Endothelial cell of umbilical vein (primary cell): ENCODE data around the gene PIK3R1. TPM values are rescaled to one million over a fixed set of nuclear protein-coding genes. Genes with fewer than 3 reads are reported as not detected.

Source experiments
- BruUV-seq: library from RNA; stranded (reverse); fragments of 400-500 nt; replicated peaks from 2 replicates; lab custom pipeline; 2021; lab: Mats Ljungman, UMichigan
- CTCF ChIA-PET: fragments of 300-600, 350-600 bp; sonication (Branson Sonifier 250); formaldehyde crosslinking; loops from one replicate; lab custom pipeline; 2021; ENCODE audit warnings: antibody characterized with exemption, inconsistent platforms; lab: Charles Lee
- POLR2A ChIA-PET: fragments of 300-600, 350-600 bp; sonication (Branson Sonifier 250); formaldehyde crosslinking; loops from one replicate; lab custom pipeline; 2021; ENCODE audit warnings: antibody characterized with exemption, inconsistent platforms; lab: Charles Lee
- DNase-seq: peaks from one replicate; pipeline ENCODE4 v3.0.0-alpha.2; 2011; ENCODE audit warnings: low read depth, low spot score
- FAIRE-seq: peaks from 2 replicates; lab custom pipeline; 2011; peaks lifted over from hg19 to GRCh38; lab: Jason Lieb, UNC
- H2AFZ ChIP-seq: 2 replicates; pipeline ENCODE4 v1.6.0; 2012; ENCODE audit warnings: low read depth, low read length, control low read depth, inconsistent platforms
- H3K27ac ChIP-seq: 2 replicates; pipeline ENCODE4 v1.5.1; 2011; ENCODE audit warnings: low read depth, mild to moderate bottlenecking, control low read depth, low read length, moderate library complexity; ENCODE audit not compliant: insufficient read depth
- H3K27me3 ChIP-seq, 2 experiments: 2 replicates each; pipeline versions ENCODE4 v1.6.0 to v1.6.1; 2011; ENCODE audit warnings: low read length in 2 of 2, mixed read lengths in 1 of 2; ENCODE audit not compliant: control insufficient read depth in 2 of 2, insufficient read depth in 2 of 2
- H3K36me3 ChIP-seq, 2 experiments: 2 replicates in 1 of 2; 3 replicates in 1 of 2; pipeline ENCODE4 v1.5.1; 2011; ENCODE audit warnings: low read length in 2 of 2, mild to moderate bottlenecking in 1 of 2, moderate library complexity in 1 of 2; ENCODE audit not compliant: control insufficient read depth in 2 of 2, insufficient read depth in 2 of 2; ENCODE audit errors: extremely low read depth in 1 of 2
- H3K4me1 ChIP-seq: 3 replicates; pipeline ENCODE4 v1.5.1; 2011; ENCODE audit warnings: mild to moderate bottlenecking, low read length; ENCODE audit not compliant: control insufficient read depth, insufficient read depth; ENCODE audit errors: extremely low read depth
- H3K4me2 ChIP-seq: 2 replicates; pipeline ENCODE4 v1.6.1; 2011; ENCODE audit warnings: low read length, control low read depth, mixed read lengths; ENCODE audit not compliant: insufficient read depth
- H3K4me3 ChIP-seq, 3 experiments: fragments of 200-600 bp in 1 of 3; sonication (generic), shearing (Covaris generic) in 1 of 3; replicated peaks in 1 of 3; 2 replicates each; pipeline ENCODE4 v1.5.1; 2011 to 2016; ENCODE audit warnings: control low read depth in 3 of 3, low read length in 3 of 3, mild to moderate bottlenecking in 2 of 3, inconsistent platforms in 1 of 3, low read depth in 1 of 3, moderate library complexity in 1 of 3; ENCODE audit not compliant: insufficient read depth in 1 of 3
- H3K79me2 ChIP-seq: 2 replicates; pipeline ENCODE4 v1.6.0; 2012; ENCODE audit warnings: low read length, inconsistent platforms; ENCODE audit not compliant: control insufficient read depth, insufficient read depth
- H3K9ac ChIP-seq: replicated peaks from 2 replicates; pipeline ENCODE3; 2011; ENCODE audit warnings: low read length, control low read depth; ENCODE audit not compliant: insufficient read depth; ENCODE audit errors: extremely low read depth
- H3K9me1 ChIP-seq: replicated peaks from 3 replicates; pipeline ENCODE4 v1.6.0; 2011; ENCODE audit warnings: mild to moderate bottlenecking, low read length; ENCODE audit not compliant: control insufficient read depth, insufficient read depth; ENCODE audit errors: extremely low read depth
- H3K9me3 ChIP-seq: replicated peaks from 2 replicates; pipeline ENCODE4 v1.5.1; 2012; ENCODE audit warnings: low read length, inconsistent platforms; ENCODE audit not compliant: control insufficient read depth, insufficient read depth
- H4K20me1 ChIP-seq: replicated peaks from 2 replicates; pipeline ENCODE3; 2011; ENCODE audit warnings: mild to moderate bottlenecking, low read length; ENCODE audit not compliant: control insufficient read depth, insufficient read depth; ENCODE audit errors: extremely low read depth
- EZH2 ChIP-seq: IDR thresholded peaks from 2 replicates; pipeline ENCODE4 v1.6.1; 2012; ENCODE audit warnings: borderline replicate concordance, low read depth, mild to moderate bottlenecking, moderate library complexity, low read length, inconsistent platforms; ENCODE audit not compliant: severe bottlenecking
- FOS ChIP-seq: IDR thresholded peaks from 2 replicates; pipeline ENCODE4 v1.6.1; 2011; ENCODE audit warnings: mild to moderate bottlenecking, low read length, moderate library complexity, borderline replicate concordance; ENCODE audit not compliant: insufficient read depth
- GATA2 ChIP-seq: IDR thresholded peaks from 2 replicates; pipeline ENCODE4 v1.7.0; 2011; ENCODE audit warnings: low read depth, mild to moderate bottlenecking, moderate library complexity, mixed read lengths, low read length; ENCODE audit not compliant: insufficient read length, insufficient read depth
- JUN ChIP-seq: IDR thresholded peaks from 2 replicates; pipeline ENCODE4 v1.6.1; 2011; ENCODE audit warnings: borderline replicate concordance, low read depth; ENCODE audit not compliant: insufficient read length, insufficient read depth
- MYC ChIP-seq: IDR thresholded peaks from one replicate; pipeline ENCODE4 v1.6.1; 2011; ENCODE audit warnings: mild to moderate bottlenecking, low read depth, low read length
- POLR2A ChIP-seq: IDR thresholded peaks from 2 replicates; pipeline ENCODE4 v1.6.1; 2012; ENCODE audit warnings: low read depth, mild to moderate bottlenecking, control low read depth, low read length
- POLR2AphosphoS5 ChIP-seq: IDR thresholded peaks from 2 replicates; pipeline ENCODE4 v1.6.1; 2012; ENCODE audit warnings: low read depth, mild to moderate bottlenecking, control low read depth, low read length, moderate library complexity; ENCODE audit not compliant: insufficient read depth
- dilution Hi-C: fragments of 300-500 bp; cut with MboI; formaldehyde crosslinking; loops from one replicate; pipeline ENCODE4 v1.15.0; 2019; ENCODE audit warnings: low sequenced_read_pairs; ENCODE audit not compliant: extremely low pct_ligation_motif_present
- intact Hi-C: fragments of 100-400 bp; cut with micrococcal nuclease; formaldehyde crosslinking; loops from one replicate; pipeline ENCODE4 v1.10.0; 2022
- polyA plus RNA-seq, 4 experiments: library from polyadenylated mRNA; depleted of rRNA in 3 of 4; stranded (reverse) in 3 of 4; unstranded in 1 of 4; fragments of >200 nt; gene quantifications; 2 replicates each; pipeline versions ENCODE4 v1.2.1 to v1.2.3, GENCODE V29; 2011 to 2012; ENCODE audit warnings: missing spikeins in 1 of 4
- total RNA-seq: library from RNA; stranded (reverse); gene quantifications from 2 replicates; pipeline ENCODE4 v1.2.3, GENCODE V29; 2021
- TF ChIP-seq, protein P1 (sequence below), 2 donors: IDR thresholded peaks; 1 replicate in 1 of 2; 2 replicates in 1 of 2; pipeline ENCODE4 v1.5.1; 2011; ENCODE audit warnings: low read length in 2 of 2, mild to moderate bottlenecking in 2 of 2, moderate library complexity in 2 of 2, control low read depth in 1 of 2, inconsistent platforms in 1 of 2, low read depth in 1 of 2; ENCODE audit not compliant: insufficient read depth in 1 of 2; ENCODE audit errors: extremely low read depth in 1 of 2
- TF ChIP-seq, protein P2 (sequence below): IDR thresholded peaks from 2 replicates; pipeline ENCODE4 v1.6.1; 2011; ENCODE audit not compliant: insufficient read depth, insufficient read length

PIK3R1 gene
- total and polyA plus RNA-seq, 2 donors (not counting 3 experiments of a cell fraction or from before 2014, with no cell fraction given): 2.8 to 30.0 TPM

DNA sequence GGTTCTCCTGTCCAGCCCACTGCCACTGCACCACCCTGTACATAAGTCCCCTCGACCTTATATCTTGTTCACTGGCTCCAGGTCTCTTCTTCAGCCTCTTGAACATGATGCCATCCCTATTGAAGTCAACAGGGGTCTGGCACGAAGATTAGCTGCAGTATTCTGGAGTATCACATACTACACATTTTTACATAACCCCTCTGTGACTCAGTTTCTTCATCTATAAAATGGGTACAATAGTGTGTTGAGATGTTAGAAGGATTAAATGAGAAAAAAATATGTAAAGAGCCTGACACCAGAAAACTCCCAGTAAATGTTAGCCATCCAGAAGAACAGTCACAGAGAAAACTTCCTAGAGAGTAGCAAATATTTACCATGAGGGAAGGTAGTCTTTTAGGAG lies 98.9 kb downstream of the PIK3R1 start:
- Histone ChIP-seq H3K79me2 (no peaks in the 10 kb centered on the region), H3K9me3 (no peaks in the 10 kb centered on the region), H3K4me1 (peaks cover 6% of the 10 kb centered on the region), H3K9me1 (no peaks in the 10 kb centered on the region), H3K4me3 (no peak overlapping the region), H3K36me3 (no peaks in the 10 kb centered on the region), H3K27me3 (no peaks in the 10 kb centered on the region), H3K27ac (no peak overlapping the region), H4K20me1 (no peaks in the 10 kb centered on the region), H3K4me2 (no peak overlapping the region), H3K9ac (no peak overlapping the region), H2AFZ (no peak overlapping the region)
- no peak for TF ChIP-seq JUN
- TF ChIP-seq, protein P1, sequence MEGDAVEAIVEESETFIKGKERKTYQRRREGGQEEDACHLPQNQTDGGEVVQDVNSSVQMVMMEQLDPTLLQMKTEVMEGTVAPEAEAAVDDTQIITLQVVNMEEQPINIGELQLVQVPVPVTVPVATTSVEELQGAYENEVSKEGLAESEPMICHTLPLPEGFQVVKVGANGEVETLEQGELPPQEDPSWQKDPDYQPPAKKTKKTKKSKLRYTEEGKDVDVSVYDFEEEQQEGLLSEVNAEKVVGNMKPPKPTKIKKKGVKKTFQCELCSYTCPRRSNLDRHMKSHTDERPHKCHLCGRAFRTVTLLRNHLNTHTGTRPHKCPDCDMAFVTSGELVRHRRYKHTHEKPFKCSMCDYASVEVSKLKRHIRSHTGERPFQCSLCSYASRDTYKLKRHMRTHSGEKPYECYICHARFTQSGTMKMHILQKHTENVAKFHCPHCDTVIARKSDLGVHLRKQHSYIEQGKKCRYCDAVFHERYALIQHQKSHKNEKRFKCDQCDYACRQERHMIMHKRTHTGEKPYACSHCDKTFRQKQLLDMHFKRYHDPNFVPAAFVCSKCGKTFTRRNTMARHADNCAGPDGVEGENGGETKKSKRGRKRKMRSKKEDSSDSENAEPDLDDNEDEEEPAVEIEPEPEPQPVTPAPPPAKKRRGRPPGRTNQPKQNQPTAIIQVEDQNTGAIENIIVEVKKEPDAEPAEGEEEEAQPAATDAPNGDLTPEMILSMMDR (IDR thresholded peaks at IDR 0.05; ENCODE audit: extremely low read depth in 1 of 2, insufficient read depth in 1 of 2, low read depth in 1 of 2, low read length in 2 of 2): no peak
- TF ChIP-seq FOS: no peak
- TF ChIP-seq, protein P2, sequence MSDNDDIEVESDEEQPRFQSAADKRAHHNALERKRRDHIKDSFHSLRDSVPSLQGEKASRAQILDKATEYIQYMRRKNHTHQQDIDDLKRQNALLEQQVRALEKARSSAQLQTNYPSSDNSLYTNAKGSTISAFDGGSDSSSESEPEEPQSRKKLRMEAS: no peak
- no peak for TF ChIP-seq POLR2A
- TF ChIP-seq MYC: no peak
- no peak for TF ChIP-seq GATA2
- no peak for TF ChIP-seq EZH2
- TF ChIP-seq POLR2AphosphoS5: no peak
- FAIRE-seq (no peak), DNase-seq (no peak)
- ChIA-PET POLR2A (no interaction called here), CTCF (no interaction called here)
- intact Hi-C loops (no loop called here), dilution Hi-C loops (no loop called here)
- no TSS peak for BruUV-seq
